GM18873 (cell line): Measurements from ENCODE around the gene PLCH2.

Experiments
- ATAC-seq: cut with Tn5 transposase; IDR thresholded peaks from one replicate; pipeline ENCODE4 v1.9.1; 2021; ENCODE audit warnings: mild to moderate bottlenecking, moderate library complexity, moderate number of reproducible peaks; ENCODE audit not compliant: unreplicated experiment, low FRiP score

Gene PLCH2, protein sequence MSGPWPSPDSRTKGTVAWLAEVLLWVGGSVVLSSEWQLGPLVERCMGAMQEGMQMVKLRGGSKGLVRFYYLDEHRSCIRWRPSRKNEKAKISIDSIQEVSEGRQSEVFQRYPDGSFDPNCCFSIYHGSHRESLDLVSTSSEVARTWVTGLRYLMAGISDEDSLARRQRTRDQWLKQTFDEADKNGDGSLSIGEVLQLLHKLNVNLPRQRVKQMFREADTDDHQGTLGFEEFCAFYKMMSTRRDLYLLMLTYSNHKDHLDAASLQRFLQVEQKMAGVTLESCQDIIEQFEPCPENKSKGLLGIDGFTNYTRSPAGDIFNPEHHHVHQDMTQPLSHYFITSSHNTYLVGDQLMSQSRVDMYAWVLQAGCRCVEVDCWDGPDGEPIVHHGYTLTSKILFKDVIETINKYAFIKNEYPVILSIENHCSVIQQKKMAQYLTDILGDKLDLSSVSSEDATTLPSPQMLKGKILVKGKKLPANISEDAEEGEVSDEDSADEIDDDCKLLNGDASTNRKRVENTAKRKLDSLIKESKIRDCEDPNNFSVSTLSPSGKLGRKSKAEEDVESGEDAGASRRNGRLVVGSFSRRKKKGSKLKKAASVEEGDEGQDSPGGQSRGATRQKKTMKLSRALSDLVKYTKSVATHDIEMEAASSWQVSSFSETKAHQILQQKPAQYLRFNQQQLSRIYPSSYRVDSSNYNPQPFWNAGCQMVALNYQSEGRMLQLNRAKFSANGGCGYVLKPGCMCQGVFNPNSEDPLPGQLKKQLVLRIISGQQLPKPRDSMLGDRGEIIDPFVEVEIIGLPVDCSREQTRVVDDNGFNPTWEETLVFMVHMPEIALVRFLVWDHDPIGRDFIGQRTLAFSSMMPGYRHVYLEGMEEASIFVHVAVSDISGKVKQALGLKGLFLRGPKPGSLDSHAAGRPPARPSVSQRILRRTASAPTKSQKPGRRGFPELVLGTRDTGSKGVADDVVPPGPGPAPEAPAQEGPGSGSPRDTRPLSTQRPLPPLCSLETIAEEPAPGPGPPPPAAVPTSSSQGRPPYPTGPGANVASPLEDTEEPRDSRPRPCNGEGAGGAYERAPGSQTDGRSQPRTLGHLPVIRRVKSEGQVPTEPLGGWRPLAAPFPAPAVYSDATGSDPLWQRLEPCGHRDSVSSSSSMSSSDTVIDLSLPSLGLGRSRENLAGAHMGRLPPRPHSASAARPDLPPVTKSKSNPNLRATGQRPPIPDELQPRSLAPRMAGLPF (N-terminal part only)

GRCh38 chr1:2476061-2476999 lies at the start of gene PLCH2:
TSS of gene PLCH2 (plus strand) at chr1:2476289. CDS start at chr1:2476589, 300 bp downstream.
- no peak for ATAC-seq

DNA sequence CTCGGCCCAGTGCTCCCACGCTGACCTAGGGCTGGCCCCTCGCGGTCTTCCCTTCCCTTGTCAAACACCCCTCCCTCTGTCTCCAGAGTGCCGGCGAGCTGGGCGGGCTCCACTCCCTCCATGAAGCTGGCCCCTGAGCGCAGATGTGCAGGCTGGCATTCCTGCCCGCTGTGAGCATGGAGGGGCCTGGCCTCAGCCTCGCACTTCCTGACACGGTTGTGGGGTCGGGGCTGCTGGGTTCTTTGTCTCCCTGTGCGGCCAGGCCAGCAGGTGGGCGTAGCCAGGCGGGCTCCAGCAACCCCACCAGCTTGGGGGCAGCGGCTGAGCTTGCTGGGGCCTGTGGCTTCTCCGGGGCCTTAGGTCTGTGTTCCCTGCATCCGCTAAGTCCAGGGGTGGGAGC lies 49.5 kb upstream of the PLCH2 start:
- no peak for ATAC-seq

GRCh38 chr1:2427051-2427450 lies 49.0 kb upstream of the PLCH2 start:
- ATAC-seq, result no peak

DNA sequence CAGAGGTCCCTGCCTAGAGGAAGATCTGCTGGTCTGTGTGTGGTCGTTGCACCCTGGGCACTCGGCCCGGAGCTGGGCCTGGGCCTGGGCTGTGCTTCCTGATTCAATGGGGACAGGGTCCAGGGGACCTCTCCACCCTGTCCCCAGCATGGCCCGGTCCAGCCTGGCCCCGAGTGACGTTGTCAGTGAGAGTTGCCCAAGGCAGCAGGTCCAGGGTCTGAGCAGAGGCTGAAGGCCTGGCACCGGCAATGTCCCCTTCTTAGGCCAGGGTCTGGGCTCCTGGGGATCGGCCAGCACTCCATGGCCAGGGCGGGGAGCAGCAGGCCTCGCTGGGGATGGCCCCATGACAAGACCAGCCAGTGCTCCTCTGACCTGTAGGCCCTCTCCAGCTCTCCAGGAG lies 48.1 kb upstream of the PLCH2 start:
- ATAC-seq, result no peak

DNA sequence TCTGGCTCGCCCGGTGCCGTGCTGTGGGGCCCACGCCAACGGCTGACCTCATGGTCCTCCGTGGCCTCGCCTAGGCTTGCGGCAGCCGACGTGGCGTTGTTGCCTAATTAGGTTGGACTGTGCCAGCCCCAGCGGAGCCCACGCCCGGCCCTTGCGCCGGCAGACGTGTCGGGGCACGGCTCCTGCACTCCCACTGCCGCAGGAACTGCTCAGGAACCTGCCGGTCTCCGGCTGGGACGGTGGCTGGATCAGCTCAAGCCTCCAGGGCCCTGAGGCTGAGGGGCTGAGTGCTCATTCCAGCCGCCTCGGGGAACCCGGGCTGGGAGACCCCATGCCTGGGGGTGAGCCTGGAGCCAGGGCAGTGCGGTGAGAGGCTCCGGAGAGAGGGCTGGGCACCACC lies 47.6 kb upstream of the PLCH2 start:
- ATAC-seq, result no peak

GRCh38 chr1:2429780-2430591 lies 46.1 kb upstream of the PLCH2 start:
- no peak for ATAC-seq

DNA sequence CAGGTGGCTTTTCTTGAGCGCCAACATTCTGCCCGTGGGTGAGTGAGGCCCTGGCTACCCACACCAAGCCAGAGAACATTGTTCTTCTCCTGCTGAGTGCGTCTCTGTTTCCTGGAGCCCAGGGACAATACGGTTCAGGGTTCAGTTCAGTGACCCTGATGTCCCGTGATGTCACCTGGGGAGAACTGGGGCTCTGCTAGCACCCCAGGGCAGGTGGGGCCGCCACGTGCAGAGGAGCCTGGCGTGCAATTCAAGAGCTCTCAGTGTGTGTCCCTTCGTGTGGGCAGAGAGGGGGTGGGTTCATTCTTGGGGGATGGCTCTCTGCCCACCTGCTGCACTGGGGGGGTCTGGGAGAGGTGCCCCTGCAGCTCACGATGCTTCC lies 45.5 kb upstream of the PLCH2 start:
- ATAC-seq, result no peak

DNA sequence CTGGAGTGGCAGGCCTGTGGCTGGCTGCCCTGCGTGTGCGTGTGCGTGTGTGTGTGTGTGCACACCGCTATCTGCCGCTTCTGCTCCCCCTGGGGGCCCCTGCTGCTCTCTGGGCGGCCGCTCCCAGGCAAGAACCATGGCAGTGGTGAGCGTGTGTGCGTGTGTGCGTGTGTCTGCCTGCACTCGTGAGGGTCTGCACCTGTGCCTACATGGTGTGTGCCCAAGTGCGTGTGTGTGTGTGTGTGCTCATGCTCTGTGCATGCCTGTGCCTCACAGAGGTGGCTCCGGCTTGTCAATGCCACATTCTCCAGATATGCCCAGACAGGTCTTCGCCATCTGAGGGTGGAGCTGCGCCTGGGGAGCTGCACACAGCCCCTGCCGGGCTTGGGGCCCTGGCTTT lies 45.0 kb upstream of the PLCH2 start:
- ATAC-seq, result no peak

- no peak for ATAC-seq
These were observed 44.6 kb upstream of the PLCH2 start for GRCh38 chr1:2431518-2431917.

GRCh38 chr1:2432441-2432844 lies 43.6 kb upstream of the PLCH2 start:
- no peak for ATAC-seq

DNA sequence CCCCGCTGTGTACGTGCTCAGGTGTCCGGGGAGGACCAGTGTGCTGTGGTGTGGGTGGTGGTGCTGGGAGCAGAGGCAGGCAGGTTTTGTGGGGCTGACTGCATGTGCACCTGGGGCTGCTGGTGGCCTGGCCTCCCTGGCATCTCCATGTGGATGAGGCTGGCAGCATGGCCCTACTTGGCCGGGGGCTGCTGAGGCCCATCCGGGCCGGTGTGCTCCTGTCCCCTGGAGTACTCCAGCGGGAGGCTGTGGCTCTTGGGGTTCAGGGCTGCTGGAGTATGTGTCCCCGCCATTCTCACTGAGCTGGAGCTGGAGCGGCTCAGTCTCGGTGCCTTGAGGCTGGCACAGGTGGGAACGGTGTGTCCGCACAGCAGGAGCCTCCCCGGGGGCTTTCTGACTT lies 42.9 kb upstream of the PLCH2 start:
- no peak for ATAC-seq

GRCh38 chr1:2433936-2434655 lies 42.0 kb upstream of the PLCH2 start:
- ATAC-seq, result no peak

DNA sequence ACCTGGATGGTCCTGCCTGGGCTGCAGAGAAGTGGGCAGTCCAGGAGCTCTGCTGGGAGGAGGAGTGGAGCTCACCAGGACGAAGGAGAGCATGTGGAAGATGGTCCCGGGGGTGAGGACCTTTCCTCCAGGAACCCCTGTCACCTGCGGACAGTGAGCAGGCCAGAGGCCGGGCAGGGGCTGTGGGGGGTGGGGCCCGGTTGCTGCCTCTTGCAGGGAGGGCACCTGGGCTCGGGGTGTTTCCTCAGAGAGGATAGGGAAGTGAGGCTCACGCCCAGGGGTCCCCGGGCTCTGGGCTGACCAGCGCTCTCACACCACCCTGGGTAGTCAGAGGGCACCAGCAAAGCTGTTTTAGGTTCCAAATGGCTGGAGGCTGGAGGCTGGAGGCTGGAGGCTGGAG lies 41.0 kb upstream of the PLCH2 start:
- ATAC-seq, result no peak

GRCh38 chr1:2435746-2436355 lies 40.2 kb upstream of the PLCH2 start:
- no peak for ATAC-seq

GRCh38 chr1:2436876-2437275 lies 39.2 kb upstream of the PLCH2 start:
- ATAC-seq, result no peak

DNA sequence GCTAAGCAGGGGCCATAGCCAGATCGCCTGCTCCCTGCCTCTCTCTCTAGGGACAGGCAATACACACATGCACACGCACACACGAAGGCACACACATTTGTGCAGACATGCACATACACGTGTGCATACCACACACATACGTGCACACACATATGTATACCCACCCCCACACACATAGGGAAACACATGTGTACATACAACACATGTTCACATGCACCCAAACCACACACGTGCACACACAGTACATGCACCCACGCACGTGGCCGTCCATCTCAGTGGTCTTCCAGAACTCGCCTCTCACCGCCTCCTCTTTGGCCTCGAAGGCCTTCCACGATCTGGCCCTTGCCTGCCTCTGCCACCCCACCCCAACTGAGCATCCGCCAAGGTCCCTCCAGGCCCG lies 38.5 kb upstream of the PLCH2 start:
- no peak for ATAC-seq

DNA sequence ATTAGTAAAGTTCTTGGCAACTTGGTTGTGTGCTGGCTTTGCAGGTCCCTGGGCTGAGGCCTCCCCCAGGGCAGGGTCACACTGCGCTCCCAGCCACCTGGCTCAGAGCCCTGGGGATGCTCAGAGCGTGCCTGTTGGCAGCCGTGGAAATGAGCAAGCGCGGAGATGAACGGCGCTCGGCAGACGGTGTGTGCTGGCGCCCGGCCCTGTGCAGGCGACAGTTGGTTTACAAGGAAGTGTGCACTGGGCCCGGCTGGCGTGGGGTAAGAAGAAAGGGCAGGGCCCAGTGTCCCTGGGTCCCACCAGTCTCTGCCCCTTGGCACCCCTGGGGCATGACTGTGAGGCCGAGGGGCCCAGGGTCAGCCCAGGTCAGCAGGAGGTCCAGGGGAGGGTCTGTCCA lies 38.1 kb upstream of the PLCH2 start:
- ATAC-seq, result no peak

DNA sequence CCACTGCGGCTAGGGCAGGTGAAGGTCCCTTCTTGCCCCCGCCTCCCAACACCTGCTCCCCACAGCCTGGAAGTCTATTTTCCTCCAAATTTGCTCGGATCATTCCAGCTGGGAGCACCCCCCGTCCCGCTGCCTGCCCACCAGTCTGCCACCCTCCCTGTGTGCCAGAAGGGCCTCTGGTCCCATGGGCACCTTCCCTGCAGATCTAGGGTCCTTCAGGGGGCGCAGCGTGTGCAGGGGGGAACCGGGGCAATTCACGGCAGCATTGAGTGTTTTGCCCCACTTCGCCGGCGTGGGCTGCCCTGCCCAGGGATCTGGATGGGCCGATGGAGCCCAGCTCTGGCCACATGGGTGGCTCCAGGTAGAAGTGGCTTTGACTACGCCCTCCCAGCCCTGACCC lies 37.4 kb upstream of the PLCH2 start:
- ATAC-seq, result no peak
